T-helper 17 cell (primary cell): ENCODE results near the gene MYCBP. TPM values are rescaled to one million over a fixed set of nuclear protein-coding genes. Genes with fewer than 3 reads are reported as not detected.
"Not testable (repeated sequence)": the region's sequence is repeated elsewhere in the genome, so short reads cannot be mapped to it uniquely, and the experiment has no call there.

Experiments used
- ATAC-seq: fragments of 150-1000 bp; cut with Tn5 transposase; 2 replicates; pipeline ENCODE4 v1.10.0; 2021; ENCODE audit warnings: mild to moderate bottlenecking, moderate library complexity
- DNase-seq, 3 donors: peaks; one replicate each; pipeline versions ENCODE4 v3.0.0 to v3.0.0-alpha.2; 2020 to 2021
- H3K9me3 ChIP-seq: one replicate; pipeline ENCODE4 v1.7.0; 2013; ENCODE audit warnings: low read length, mild to moderate bottlenecking; ENCODE audit not compliant: control insufficient read depth, poor library complexity, severe bottlenecking
- H3K27ac Mint-ChIP-seq: one replicate; pipeline ENCODE4 v1.8.0; 2022; ENCODE audit warnings: mild to moderate bottlenecking, moderate library complexity, mixed read lengths
- H3K27me3 Mint-ChIP-seq: one replicate; pipeline ENCODE4 v1.8.0; 2022; ENCODE audit warnings: mixed read lengths
- H3K36me3 Mint-ChIP-seq: one replicate; pipeline ENCODE4 v1.8.0; 2022; ENCODE audit warnings: low read depth, mixed read lengths
- H3K4me1 Mint-ChIP-seq: one replicate; pipeline ENCODE4 v1.8.0; 2022; ENCODE audit warnings: mild to moderate bottlenecking, mixed read lengths
- H3K4me3 Mint-ChIP-seq: one replicate; pipeline ENCODE4 v1.8.0; 2022; ENCODE audit warnings: mild to moderate bottlenecking, moderate library complexity, mixed read lengths
- total RNA-seq, 4 donors: library from RNA in 2 of 4; stranded (reverse) in 2 of 4; gene quantifications; one replicate each; pipeline ENCODE4 v1.2.3 and lab custom pipeline; 2022 to 2026

MYCBP gene
- total RNA-seq, 2 donors from 2014 or later, result 4.9 to 9.8 TPM

DNA sequence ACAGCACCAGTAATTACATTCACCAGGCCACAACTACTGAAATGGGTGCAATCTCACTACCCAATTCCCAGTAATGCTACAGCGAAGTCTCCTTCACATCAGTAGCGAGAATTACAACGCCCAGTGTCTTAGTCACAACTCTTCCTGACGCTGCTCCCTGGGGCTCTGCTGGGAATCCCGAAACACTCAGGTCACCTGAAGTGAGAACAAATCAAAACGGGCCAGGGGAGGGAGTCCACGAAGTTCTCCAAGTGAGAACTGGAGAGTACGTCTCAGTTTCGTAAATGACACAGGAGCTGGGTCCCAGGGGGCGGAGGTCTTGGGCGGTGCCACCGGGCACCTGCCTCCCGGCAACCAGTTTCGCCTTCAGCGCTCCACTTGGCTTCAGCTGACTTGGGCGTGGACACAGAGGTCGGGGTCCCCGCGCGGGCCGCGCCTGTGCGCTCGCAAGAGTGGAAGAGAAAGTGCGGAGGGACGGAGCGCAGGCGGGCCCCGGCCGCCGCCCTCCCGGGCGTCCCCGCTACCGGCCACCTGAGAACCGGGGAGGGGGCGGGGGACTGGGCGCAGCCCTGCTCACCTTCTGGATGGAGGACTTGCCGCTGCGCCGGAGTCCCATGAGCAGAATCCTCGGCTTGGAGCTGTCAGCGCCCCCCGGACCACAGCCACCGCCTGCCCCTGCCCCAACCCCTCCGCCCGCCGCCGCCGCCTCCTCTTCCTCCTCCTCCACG lies 14.2 kb downstream of the MYCBP start:
- peaks cover 6% of the 10 kb centered on the region for H3K36me3 Mint-ChIP-seq
- peak overlapping the region; percentile 68 for H3K27ac Mint-ChIP-seq
- ATAC-seq, result peak; percentile 12
- H3K4me3 Mint-ChIP-seq, result peak overlapping the region; percentile 97
- peak in 2 of 3 donors; percentile 20 to 31 for DNase-seq
- peaks cover 42% of the 10 kb centered on the region for H3K4me1 Mint-ChIP-seq
- no peaks in the 10 kb centered on the region for H3K27me3 Mint-ChIP-seq
- H3K9me3 ChIP-seq, result no peaks in the 10 kb centered on the region

DNA sequence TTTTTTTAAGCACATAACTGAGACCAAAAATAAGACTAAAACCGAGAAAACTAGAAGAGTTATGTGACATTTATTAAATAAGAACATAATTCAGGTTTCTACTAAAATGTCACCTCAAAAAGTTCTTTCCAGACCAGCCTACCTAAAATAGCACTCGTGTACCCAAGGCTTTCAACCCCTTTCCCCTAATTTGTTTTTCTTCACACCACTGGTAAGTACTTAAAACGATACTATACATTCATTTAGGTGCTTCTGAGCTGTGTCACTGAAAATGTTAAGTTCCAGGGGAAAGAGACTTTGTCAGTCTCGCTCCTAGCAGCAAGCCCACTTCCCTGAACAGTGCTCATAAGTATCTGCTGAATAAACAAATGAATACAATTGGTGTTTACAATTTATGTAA lies 20.4 kb downstream of the MYCBP start:
- Mint-ChIP-seq H3K27me3 (no peaks in the 10 kb centered on the region), H3K36me3 (peaks cover 10% of the 10 kb centered on the region), H3K27ac (peak overlapping the region; percentile 63), H3K4me1 (peaks cover 29% of the 10 kb centered on the region), H3K4me3 (no peak overlapping the region)
- no peak for ATAC-seq
- no peak for DNase-seq
- H3K9me3 ChIP-seq, result no peaks in the 10 kb centered on the region

DNA sequence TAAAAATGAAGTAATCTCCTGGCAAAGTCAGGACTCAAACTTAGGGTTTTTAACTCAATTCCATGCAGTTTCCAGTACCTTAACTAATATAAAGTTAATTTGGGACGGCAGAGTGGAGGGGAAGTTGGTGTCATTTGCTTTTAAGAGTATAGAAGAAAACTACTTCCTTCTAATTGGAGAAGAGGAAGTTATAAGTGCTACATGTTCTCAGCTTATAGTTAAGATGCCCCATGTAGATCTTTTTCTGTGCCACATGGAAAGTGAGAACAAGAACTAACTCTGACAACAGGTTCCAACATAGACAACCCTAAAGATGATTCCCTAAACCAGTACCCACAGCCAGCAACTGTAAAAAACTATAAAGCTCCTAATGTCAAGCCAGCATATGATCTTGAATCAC lies 25.1 kb downstream of the MYCBP start:
- Mint-ChIP-seq H3K36me3 (peaks cover 12% of the 10 kb centered on the region), H3K4me1 (peaks cover 23% of the 10 kb centered on the region), H3K27ac (peak overlapping the region; percentile 53), H3K27me3 (no peaks in the 10 kb centered on the region), H3K4me3 (no peak overlapping the region)
- DNase-seq (no peak), ATAC-seq (no peak)
- H3K9me3 ChIP-seq, result no peaks in the 10 kb centered on the region

DNA sequence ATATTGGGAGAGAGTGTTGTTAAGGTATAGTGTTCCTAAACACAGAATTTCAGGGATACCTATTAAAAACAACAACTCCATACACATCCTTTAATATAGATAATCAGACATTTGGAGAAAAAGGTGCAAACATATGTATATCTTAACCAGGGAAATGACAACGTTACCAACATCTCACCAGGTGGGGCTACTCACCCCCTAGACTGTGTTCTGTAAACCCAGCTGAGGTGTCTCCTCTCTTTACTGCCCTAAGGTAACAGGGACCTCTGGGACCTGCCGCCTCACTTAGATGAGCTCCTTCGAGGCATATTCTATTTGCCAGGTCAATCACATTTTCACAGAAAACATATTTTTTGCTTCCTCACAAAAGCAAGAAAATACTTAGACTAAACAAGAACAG lies 26.9 kb downstream of the MYCBP start:
- ATAC-seq, result no peak
- no peaks in the 10 kb centered on the region for H3K27me3 Mint-ChIP-seq
- peaks cover 18% of the 10 kb centered on the region for H3K4me1 Mint-ChIP-seq
- no peaks in the 10 kb centered on the region for H3K9me3 ChIP-seq
- H3K36me3 Mint-ChIP-seq, result peaks cover 10% of the 10 kb centered on the region
- no peak for DNase-seq
- H3K27ac Mint-ChIP-seq, result peak overlapping the region; percentile 8
- H3K4me3 Mint-ChIP-seq, result no peak overlapping the region

DNA sequence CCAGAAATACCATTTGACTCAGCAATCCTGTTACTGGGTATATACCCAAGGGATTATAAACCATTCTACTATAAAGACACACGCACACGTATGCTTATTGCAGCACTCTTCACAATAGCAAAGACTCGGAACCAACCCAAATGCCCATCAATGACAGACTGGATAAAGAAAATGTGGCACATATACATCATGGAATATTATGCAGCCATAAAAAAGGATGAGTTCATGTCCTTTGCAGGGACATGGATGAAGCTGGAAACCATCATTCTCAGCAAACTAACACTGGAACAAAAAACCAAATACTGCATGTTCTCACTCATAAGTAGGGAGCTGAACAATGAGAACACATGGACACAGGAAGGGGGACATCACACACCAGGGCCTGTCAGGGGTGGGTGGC lies 28.1 kb downstream of the MYCBP start:
- H3K27ac Mint-ChIP-seq, H3K36me3 Mint-ChIP-seq, DNase-seq, H3K9me3 ChIP-seq, ATAC-seq, H3K27me3 Mint-ChIP-seq, H3K4me3 Mint-ChIP-seq: not testable (repeated sequence)
- peaks cover 18% of the 10 kb centered on the region for H3K4me1 Mint-ChIP-seq

DNA sequence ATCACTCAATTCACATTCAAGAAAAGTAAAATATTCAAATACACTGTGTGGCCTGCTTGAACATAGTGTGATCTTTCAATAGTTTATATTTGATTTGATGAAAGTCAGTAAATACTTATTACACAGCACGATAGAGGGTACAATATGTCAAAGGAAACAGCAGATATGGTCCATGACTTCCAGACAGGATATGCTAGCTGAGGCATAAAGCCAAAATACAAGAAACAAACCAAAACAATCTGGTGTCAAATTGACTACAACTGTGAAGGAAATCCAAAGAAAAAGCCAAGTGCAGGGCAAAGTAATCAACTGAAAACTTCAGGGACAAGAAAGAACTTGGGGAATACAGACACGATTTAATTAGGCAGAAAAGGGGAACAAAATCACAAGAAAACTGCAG lies 32.9 kb downstream of the MYCBP start:
- peaks cover 14% of the 10 kb centered on the region for H3K4me1 Mint-ChIP-seq
- H3K4me3 Mint-ChIP-seq, result no peak overlapping the region
- no peaks in the 10 kb centered on the region for H3K27me3 Mint-ChIP-seq
- DNase-seq, result no peak
- no peaks in the 10 kb centered on the region for H3K9me3 ChIP-seq
- peaks cover 7% of the 10 kb centered on the region for H3K36me3 Mint-ChIP-seq
- no peak for ATAC-seq
- H3K27ac Mint-ChIP-seq, result peak overlapping the region; percentile 67

DNA sequence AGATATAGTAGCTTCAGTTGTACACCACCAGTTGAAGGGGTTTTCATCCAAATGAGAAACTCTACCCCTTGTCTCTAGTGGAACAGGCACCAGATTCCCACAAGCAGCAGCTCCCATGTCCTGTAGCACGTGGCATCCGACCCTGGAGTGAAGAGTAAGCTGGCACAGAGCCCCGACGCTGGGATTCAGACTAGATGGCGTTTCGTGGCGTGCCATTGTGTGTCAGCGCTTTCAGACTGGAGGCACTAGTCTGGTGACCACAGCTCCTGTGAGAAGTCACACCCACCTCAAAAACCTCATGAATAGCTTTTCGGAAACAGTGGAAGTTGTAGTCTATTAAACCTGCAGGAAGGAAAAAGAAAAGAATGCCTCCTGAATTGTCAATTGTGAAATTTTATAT lies 33.8 kb downstream of the MYCBP start:
- Mint-ChIP-seq H3K27me3 (no peaks in the 10 kb centered on the region), H3K4me1 (peaks cover 17% of the 10 kb centered on the region), H3K36me3 (peaks cover 7% of the 10 kb centered on the region), H3K27ac (peak overlapping the region; percentile 21), H3K4me3 (no peak overlapping the region)
- ATAC-seq (no peak), DNase-seq (no peak)
- H3K9me3 ChIP-seq, result no peaks in the 10 kb centered on the region

DNA sequence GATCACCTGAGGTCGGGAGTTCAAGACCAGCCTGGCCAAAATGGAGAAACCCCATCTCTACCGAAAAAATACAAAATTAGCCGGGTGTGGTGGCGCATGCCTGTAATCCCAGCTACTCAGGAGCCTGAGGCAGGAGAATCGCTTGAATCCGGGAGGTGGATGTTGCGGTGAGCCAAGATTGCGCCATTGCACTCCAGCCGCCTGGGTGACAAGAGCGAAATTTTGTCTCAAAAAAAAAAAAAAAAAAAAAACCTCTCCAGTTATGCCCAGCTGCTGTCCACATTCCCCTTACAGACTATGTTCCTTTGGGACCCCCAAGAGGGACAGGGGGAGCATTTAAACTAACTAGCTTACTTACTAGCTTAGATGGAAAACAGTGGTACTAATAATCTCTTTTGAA lies 36.8 kb downstream of the MYCBP start:
- H3K4me3 Mint-ChIP-seq, H3K27ac Mint-ChIP-seq, ATAC-seq, H3K9me3 ChIP-seq, H3K4me1 Mint-ChIP-seq, H3K36me3 Mint-ChIP-seq, DNase-seq, H3K27me3 Mint-ChIP-seq: not testable (repeated sequence)

DNA sequence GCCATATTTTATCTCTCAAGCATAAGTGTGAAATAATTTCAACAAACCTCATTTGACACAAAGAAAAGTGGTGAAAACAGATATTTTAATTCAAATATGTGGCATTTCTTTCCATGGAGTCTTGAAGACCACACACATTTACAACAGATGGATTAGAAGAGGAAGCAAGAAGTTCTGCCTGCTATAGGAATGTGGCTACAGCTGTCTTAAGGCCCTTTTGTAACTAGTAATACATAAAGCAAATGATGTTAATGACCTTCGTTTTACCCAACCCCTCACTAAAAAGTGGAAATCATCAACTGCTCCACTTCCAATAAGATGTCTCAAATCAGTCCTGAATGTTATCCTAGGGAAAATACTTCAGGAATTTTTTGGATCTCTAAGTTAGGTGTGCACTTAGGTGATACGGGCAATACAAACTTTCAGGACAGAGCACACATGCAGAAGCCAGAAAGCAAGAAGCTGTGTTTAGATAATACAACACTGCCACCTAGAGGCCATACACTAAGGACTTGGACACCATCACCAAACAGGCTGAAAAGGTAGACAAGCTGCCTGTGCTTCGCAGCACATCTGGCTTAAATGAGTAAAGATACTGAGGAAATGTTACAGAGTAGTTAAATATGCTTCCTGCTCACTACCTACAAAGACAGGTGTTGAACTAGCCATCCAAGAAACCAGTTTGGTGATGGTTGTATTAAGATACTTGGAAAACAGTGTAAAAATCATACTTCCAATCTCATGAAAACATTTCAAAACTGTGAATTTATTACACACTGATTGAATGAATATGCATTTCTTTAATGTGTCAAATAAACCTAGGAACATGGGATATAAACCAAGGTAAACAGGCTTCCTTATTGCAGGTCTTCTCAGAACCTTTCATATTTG lies 38.0 kb downstream of the MYCBP start:
- Mint-ChIP-seq H3K36me3 (peaks cover 4% of the 10 kb centered on the region), H3K27ac (no peak overlapping the region), H3K4me3 (no peak overlapping the region), H3K27me3 (peaks cover 15% of the 10 kb centered on the region), H3K4me1 (peaks cover 5% of the 10 kb centered on the region)
- H3K9me3 ChIP-seq, result no peaks in the 10 kb centered on the region
- ATAC-seq (peak; percentile 89), DNase-seq (peak in 1 of 3 donors; percentile 21)

DNA sequence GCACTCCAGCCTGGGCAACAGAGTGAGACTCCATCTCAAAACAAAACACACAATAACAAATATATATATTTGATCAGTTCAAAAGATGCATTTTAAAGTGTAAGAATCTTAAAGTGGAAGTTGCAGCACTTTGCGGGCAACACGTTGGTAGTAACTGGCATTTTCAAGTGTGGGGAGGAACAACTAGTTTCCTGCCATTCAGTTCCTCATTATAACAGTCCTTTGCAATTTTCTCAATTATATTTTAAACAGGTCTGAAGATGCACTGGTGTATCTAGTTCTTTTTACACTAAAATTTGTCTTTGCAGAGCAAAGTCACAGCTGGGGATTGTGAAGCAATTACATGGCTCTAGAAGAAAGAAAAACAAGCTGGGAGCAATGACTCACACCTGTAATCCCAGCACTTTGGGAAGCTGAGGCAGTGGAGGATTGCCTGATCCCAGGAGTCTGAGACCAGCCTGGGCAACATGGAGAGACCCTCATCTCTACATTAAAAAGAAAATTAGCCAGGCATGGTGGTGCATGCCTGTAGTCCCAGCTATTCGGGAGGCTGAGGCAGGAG lies 38.8 kb downstream of the MYCBP start:
- no peak overlapping the region for H3K27ac Mint-ChIP-seq
- ATAC-seq (no peak), DNase-seq (no peak)
- H3K27me3 Mint-ChIP-seq, result peaks cover 24% of the 10 kb centered on the region
- H3K4me3 Mint-ChIP-seq, result no peak overlapping the region
- no peaks in the 10 kb centered on the region for H3K9me3 ChIP-seq
- H3K4me1 Mint-ChIP-seq, result peaks cover 5% of the 10 kb centered on the region
- H3K36me3 Mint-ChIP-seq, result peaks cover 4% of the 10 kb centered on the region

DNA sequence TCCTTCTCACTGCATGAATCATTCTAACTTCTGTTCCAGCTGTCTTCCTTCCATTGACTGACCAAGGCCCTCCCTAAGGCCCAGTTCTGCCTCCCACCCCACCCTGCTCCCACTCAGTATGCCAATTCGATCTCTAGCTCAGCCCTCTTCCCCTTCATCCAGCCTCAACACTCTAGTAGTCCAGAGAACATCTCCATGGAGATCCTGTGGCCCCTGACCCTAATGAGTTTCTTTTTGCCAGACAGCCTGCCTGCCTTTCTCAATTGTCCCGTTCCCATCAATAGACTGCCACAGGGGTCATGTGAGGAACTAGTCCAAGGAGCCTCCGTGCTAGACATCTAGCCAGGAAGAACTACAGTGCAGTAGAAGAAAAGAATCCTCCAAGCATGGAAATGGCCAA lies 40.0 kb downstream of the MYCBP start:
- peaks cover 28% of the 10 kb centered on the region for H3K27me3 Mint-ChIP-seq
- peaks cover 4% of the 10 kb centered on the region for H3K36me3 Mint-ChIP-seq
- no peak overlapping the region for H3K27ac Mint-ChIP-seq
- no peaks in the 10 kb centered on the region for H3K9me3 ChIP-seq
- ATAC-seq (no peak), DNase-seq (no peak)
- peaks cover 5% of the 10 kb centered on the region for H3K4me1 Mint-ChIP-seq
- H3K4me3 Mint-ChIP-seq, result no peak overlapping the region

DNA sequence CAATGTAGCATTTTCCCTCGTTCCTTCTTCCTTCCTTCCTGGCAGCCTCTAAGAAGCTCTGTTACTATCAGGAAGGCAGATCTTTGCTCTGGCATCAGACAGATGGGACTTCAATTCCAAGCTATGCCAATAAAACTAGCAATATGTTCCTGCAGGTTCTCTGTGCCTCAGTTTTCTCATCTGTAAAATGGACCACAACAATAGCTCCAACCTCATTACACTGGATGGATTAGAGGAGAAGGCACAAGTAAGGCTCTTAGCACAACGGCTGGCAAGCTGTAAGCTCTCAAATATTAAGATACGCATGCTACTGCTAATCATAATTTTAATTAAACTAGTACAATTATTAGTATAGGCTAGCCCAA lies 40.8 kb downstream of the MYCBP start:
- Mint-ChIP-seq H3K4me1 (peaks cover 5% of the 10 kb centered on the region), H3K27ac (no peak overlapping the region)
- DNase-seq, result no peak

DNA sequence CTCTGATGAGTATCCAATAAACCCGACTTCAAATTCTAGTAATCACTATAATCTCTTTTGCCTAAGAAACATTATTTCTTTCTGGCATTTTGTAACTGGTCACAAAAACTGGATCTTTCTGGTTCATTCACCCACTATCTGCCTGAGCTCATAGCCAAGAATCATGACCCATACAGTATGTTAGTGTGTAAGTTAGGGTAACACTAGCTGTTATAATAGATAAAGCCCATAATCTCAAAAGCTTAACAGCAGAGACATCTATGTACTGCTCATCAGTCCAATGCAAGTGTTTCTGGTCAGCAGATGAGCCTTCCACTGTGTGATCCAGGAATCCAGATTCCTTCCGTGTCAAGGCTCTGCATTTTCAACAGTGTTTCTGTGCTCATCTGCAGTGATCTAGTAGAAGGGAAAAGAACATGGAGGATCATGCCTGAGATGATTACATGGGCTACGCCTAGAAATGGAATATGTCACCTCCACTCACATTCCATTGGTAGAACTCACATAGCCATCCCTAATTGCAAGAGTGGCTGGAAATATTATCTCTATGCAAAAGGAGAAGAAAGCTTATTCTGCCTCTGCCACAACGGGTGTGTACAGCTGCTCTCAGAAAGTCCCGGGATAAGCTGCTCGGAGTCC lies 41.3 kb downstream of the MYCBP start:
- Mint-ChIP-seq H3K36me3 (peaks cover 2% of the 10 kb centered on the region), H3K27me3 (peaks cover 32% of the 10 kb centered on the region), H3K27ac (no peak overlapping the region), H3K4me3 (no peak overlapping the region), H3K4me1 (peaks cover 5% of the 10 kb centered on the region)
- ATAC-seq (no peak), DNase-seq (no peak)
- H3K9me3 ChIP-seq, result no peaks in the 10 kb centered on the region

More for the DNA sequence above, 40.8 kb downstream of the MYCBP start:
- no peak for ATAC-seq
- no peak overlapping the region for H3K4me3 Mint-ChIP-seq
- peaks cover 2% of the 10 kb centered on the region for H3K36me3 Mint-ChIP-seq
- H3K9me3 ChIP-seq, result no peaks in the 10 kb centered on the region
- H3K27me3 Mint-ChIP-seq, result peaks cover 28% of the 10 kb centered on the region
